Rectal smooth muscle tissue (tissue), 1 donor: ENCODE data around the gene TIGD7.

Experiments
- H3K27ac ChIP-seq: one replicate; pipeline ENCODE4 v1.7.0; 2013; ENCODE audit warnings: low read depth, low read length, inconsistent platforms
- H3K27me3 ChIP-seq: one replicate; pipeline ENCODE4 v1.7.0; 2013; ENCODE audit warnings: low read length; ENCODE audit not compliant: control insufficient read depth, insufficient read depth
- H3K36me3 ChIP-seq: one replicate; pipeline ENCODE4 v1.7.0; 2013; ENCODE audit warnings: low read length; ENCODE audit not compliant: control insufficient read depth, insufficient read depth
- H3K4me1 ChIP-seq: one replicate; pipeline ENCODE4 v1.7.0; 2013; ENCODE audit warnings: low read length; ENCODE audit not compliant: control insufficient read depth, insufficient read depth
- H3K4me3 ChIP-seq: one replicate; pipeline ENCODE4 v1.7.0; 2013; ENCODE audit warnings: low read length
- H3K9ac ChIP-seq: one replicate; pipeline ENCODE4 v1.7.0; 2013; ENCODE audit warnings: low read length

Gene TIGD7

GRCh38 chr16:3254309-3254708 lies 50.9 kb downstream of the TIGD7 start:
- Histone ChIP-seq H3K4me1 (no peaks in the 10 kb centered on the region), H3K4me3 (no peak overlapping the region), H3K9ac (no peak overlapping the region), H3K36me3 (no peaks in the 10 kb centered on the region), H3K27ac (no peak overlapping the region), H3K27me3 (no peaks in the 10 kb centered on the region)

- no peak overlapping the region for H3K27ac ChIP-seq
- H3K27me3 ChIP-seq, result no peaks in the 10 kb centered on the region
- no peaks in the 10 kb centered on the region for H3K4me1 ChIP-seq
- H3K4me3 ChIP-seq, result no peak overlapping the region
- H3K9ac ChIP-seq, result no peak overlapping the region
- no peaks in the 10 kb centered on the region for H3K36me3 ChIP-seq
Observed at GRCh38 chr16:3252967-3253366, 52.3 kb downstream of the TIGD7 start.

GRCh38 chr16:3249451-3249850 lies 55.8 kb downstream of the TIGD7 start:
- no peaks in the 10 kb centered on the region for H3K4me1 ChIP-seq
- H3K36me3 ChIP-seq, result no peaks in the 10 kb centered on the region
- H3K9ac ChIP-seq, result no peak overlapping the region
- no peaks in the 10 kb centered on the region for H3K27me3 ChIP-seq
- no peak overlapping the region for H3K4me3 ChIP-seq
- H3K27ac ChIP-seq, result no peak overlapping the region

GRCh38 chr16:3249020-3249419 lies 56.2 kb downstream of the TIGD7 start:
- Histone ChIP-seq H3K27ac (no peak overlapping the region), H3K27me3 (no peaks in the 10 kb centered on the region), H3K4me3 (no peak overlapping the region), H3K4me1 (no peaks in the 10 kb centered on the region), H3K9ac (no peak overlapping the region), H3K36me3 (no peaks in the 10 kb centered on the region)
